ENCODE measurements around the gene PRDM11.
A peak's percentile ranks its signal among the peaks of the same experiment; 100 is the strongest.

Gene PRDM11

DNA sequence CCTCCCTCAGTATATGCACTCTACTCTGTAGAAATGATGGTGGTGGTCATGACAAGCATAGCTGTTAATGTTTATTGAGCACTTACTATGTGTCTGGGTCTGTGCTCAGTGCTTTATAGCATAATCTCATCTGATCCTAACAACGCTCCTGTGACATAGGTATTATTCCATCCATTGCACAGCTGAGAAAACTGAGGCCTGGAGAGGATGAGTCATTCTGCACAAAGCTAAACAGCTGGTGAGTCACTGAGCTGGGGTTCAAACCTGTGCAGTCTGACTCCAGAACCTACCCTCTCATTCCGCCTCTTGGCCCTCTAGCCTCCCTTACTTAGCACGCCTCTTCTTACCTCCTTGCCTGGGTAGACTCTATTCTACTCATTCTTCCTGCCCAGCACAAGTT is 41.7 kb downstream of the PRDM11 start:
- no peak overlapping the region for H3K27ac ChIP-seq
- DNase-seq (ENCODE audit: low spot score): no peak
- no peak overlapping the region for H3K4me3 ChIP-seq
- TF ChIP-seq CTCF (IDR thresholded peaks at IDR 0.05): no peak

GRCh38 chr11:45189230-45189629 is 42.8 kb downstream of the PRDM11 start:
- TF ChIP-seq CTCF (IDR thresholded peaks at IDR 0.05): no peak
- no peak overlapping the region for H3K4me3 ChIP-seq
- no peak for DNase-seq (ENCODE audit: low spot score)
- peak overlapping the region in 1 of 2 donors; percentile 28 for H3K27ac ChIP-seq

DNA sequence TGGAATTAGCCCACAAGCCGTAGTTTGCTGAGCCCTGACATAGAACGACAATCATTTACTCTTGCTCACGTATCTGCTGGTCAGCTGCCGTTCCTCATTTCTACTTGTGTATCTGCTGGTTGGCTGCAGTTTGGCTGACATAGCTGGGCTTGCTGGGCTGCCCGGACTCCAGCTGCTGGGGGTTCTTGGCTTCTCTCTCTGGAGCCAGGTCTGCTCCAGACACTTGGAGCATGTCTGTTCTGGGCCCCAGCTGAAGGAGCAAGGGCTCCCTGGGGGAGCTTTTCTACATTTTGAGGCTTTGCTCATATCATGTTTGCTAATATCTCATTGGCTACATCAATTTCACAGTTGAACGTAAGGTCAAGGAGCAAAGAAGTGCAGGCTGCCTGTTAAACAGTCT is 47.3 kb downstream of the PRDM11 start:
- no peak overlapping the region for H3K4me3 ChIP-seq
- no peak for DNase-seq (ENCODE audit: low spot score)
- H3K27ac ChIP-seq: no peak overlapping the region
- TF ChIP-seq CTCF (IDR thresholded peaks at IDR 0.05): no peak

GRCh38 chr11:45204761-45205160 is 58.3 kb downstream of the PRDM11 start:
- TF ChIP-seq CTCF (IDR thresholded peaks at IDR 0.05): no peak
- DNase-seq (ENCODE audit: low spot score): no peak
- no peak overlapping the region for H3K4me3 ChIP-seq
- no peak overlapping the region for H3K27ac ChIP-seq

DNA sequence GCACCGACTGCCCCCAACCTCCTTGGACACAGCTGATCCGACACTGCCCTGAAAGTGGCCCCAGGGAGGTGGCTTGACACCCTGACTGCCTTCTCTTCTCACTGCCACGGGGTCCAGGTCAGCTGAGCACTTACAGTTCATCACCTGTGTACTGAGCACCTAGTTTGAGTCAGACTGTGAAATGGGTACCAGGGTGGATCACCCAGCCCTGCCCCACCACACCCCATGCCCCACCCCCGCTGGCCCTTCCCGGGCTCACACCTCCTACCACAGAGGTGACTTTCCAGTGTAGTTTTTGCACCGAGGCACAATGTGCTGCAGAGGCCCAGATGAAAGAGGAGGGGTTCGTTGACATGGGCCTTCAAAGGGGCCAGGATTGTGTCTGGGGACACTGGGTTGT is 59.5 kb downstream of the PRDM11 start:
- no peak overlapping the region for H3K27ac ChIP-seq
- DNase-seq (ENCODE audit: low spot score): no peak

DNA sequence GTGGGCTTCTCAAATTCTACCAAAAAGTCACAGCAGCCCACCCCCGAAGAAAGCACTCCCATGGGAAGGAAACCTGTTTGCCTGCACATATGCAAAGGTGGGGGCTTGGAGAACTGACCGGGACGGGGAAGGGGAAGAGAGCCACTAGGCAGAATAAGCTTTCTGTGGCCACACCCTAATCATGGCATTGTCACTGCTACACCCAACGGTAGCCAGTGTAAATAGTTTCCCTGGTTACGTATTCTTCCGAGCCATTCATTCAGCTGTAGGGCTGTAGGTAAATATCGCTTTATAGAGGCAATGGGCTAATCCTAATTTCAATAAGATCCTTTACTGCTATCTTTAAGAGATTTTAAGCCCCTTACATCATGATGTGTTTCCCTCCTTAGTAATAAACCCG is 61.7 kb downstream of the PRDM11 start:
- Histone ChIP-seq H3K27ac (peak overlapping the region in 1 of 2 donors; percentile 20), H3K4me3 (no peak overlapping the region)
- no peak for DNase-seq (ENCODE audit: low spot score)
- no peak for TF ChIP-seq CTCF (IDR thresholded peaks at IDR 0.05)

More for the DNA sequence above, 59.5 kb downstream of the PRDM11 start:
- no peak for TF ChIP-seq CTCF (IDR thresholded peaks at IDR 0.05)
- no peak overlapping the region for H3K4me3 ChIP-seq

DNA sequence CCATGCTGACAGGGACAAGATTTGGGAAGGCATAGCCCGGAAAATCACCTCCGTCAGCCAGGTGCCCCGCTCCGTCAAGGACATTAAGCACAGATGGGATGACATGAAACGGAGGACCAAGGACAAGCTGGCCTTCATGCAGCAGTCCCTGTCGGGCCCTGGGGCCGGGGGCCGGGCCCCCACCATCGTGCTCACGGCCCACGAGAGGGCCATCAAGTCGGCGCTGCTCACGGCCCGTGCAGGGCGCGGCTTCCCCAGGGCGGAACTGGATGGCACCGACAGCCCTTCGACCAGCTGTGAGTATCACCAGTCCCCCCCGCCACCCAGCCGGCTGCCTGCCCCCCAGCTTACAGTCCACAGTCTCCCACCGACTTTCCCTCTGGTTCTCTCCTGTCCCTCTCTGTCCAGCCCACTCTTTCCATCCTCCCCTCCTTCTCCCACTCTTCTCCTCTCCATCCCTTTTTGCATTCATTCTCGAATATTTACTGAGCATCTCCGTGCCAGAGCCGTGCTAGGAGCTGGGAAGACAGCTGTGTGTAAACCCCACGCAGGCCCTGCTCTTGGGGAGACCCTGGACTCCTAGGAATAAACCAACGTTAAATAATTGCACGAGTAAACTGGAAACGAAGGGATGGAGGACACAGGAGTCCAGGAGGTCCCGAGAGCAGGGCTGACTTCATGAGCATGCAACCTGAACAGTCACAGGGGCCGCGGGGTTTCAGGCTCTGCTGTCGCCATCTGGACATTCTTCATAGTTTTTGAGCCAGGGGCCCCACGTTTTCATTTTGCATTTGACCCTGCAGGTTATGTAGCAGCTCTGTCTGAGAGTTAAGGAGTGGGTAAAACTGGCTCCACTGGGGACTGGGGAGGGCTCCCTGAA is 62.8 kb downstream of the PRDM11 start:
- no peak for TF ChIP-seq CTCF (IDR thresholded peaks at IDR 0.05)
- Histone ChIP-seq H3K4me3 (peak overlapping the region; percentile 61), H3K27ac (peak overlapping the region; percentile 79 to 89)
- DNase-seq (ENCODE audit: low spot score): no peak
